ENCODE data around the gene ATOH8.

DNA sequence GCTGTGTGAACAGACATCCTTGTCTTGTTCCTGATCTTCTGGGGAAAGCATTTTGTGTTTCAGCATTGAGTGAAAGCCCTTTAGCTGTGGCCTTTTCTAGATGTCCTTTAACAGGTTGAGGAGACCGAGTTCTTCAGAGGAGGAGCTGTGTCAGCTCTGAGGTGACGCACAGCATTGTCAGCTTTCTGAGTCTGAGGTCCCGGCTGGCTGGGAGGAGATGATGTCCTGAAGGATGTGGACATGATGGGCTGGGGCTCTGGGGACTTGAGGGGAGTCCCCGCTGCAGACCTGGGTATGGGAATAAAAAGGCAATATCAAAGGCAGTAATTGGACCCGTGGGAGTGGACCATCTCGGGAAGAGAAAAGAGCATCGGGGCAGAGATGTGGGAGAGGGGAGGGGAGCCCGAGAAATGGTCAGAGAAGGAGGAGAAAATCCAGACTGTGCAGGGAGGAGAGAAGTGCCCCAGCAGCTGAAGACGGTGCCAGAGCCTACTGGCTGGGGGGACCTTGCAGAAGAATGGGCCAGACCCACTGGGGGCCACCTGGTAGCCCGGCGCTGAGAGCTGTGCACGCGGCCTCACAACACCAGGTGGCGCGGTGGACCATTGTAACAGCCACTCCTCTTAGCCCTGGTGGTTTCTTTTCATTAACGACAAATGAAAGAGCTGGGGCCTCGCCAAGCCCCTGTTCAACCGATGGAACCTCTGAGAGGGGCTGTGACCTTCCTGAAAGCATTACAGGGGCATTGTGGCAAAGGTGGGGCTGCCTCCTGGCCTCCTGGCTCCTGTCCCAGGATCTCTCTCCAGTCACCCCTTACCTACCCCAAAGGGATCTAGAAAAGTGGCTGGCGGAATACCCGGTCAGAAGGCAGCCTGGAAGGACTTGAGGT lies 73.4 kb downstream of the ATOH8 start:
- TF ChIP-seq, protein P1, sequence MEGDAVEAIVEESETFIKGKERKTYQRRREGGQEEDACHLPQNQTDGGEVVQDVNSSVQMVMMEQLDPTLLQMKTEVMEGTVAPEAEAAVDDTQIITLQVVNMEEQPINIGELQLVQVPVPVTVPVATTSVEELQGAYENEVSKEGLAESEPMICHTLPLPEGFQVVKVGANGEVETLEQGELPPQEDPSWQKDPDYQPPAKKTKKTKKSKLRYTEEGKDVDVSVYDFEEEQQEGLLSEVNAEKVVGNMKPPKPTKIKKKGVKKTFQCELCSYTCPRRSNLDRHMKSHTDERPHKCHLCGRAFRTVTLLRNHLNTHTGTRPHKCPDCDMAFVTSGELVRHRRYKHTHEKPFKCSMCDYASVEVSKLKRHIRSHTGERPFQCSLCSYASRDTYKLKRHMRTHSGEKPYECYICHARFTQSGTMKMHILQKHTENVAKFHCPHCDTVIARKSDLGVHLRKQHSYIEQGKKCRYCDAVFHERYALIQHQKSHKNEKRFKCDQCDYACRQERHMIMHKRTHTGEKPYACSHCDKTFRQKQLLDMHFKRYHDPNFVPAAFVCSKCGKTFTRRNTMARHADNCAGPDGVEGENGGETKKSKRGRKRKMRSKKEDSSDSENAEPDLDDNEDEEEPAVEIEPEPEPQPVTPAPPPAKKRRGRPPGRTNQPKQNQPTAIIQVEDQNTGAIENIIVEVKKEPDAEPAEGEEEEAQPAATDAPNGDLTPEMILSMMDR (IDR thresholded peaks at IDR 0.05; ENCODE audit: low read depth, low read length, poor library complexity, severe bottlenecking) = peak; percentile 81
- TF ChIP-seq EZH2phosphoT487 (IDR thresholded peaks at IDR 0.05; ENCODE audit: borderline replicate concordance, low read length) = no peak

All from DOHH2 (cell line).